ENCODE data around the gene GIMAP7.

GIMAP7 gene

GRCh38 chr7:150476819-150477631 is 37.6 kb upstream of the GIMAP7 start:
- no peak for TF ChIP-seq SIN3A (IDR thresholded peaks at IDR 0.05; ENCODE audit: borderline replicate concordance, insufficient read depth, low read length)
- TF ChIP-seq FOXP2 (optimal IDR thresholded peaks at IDR 0.05; ENCODE audit: borderline replicate concordance, extremely low read depth, extremely low read length, insufficient read depth), result no peak
- TF ChIP-seq POLR2AphosphoS5 (IDR thresholded peaks at IDR 0.05; ENCODE audit: low read depth, low read length), result no peak
- TF ChIP-seq TAF1 (IDR thresholded peaks at IDR 0.05; ENCODE audit: borderline replicate concordance, insufficient read depth, low read length), result no peak
- TF ChIP-seq, protein P1, sequence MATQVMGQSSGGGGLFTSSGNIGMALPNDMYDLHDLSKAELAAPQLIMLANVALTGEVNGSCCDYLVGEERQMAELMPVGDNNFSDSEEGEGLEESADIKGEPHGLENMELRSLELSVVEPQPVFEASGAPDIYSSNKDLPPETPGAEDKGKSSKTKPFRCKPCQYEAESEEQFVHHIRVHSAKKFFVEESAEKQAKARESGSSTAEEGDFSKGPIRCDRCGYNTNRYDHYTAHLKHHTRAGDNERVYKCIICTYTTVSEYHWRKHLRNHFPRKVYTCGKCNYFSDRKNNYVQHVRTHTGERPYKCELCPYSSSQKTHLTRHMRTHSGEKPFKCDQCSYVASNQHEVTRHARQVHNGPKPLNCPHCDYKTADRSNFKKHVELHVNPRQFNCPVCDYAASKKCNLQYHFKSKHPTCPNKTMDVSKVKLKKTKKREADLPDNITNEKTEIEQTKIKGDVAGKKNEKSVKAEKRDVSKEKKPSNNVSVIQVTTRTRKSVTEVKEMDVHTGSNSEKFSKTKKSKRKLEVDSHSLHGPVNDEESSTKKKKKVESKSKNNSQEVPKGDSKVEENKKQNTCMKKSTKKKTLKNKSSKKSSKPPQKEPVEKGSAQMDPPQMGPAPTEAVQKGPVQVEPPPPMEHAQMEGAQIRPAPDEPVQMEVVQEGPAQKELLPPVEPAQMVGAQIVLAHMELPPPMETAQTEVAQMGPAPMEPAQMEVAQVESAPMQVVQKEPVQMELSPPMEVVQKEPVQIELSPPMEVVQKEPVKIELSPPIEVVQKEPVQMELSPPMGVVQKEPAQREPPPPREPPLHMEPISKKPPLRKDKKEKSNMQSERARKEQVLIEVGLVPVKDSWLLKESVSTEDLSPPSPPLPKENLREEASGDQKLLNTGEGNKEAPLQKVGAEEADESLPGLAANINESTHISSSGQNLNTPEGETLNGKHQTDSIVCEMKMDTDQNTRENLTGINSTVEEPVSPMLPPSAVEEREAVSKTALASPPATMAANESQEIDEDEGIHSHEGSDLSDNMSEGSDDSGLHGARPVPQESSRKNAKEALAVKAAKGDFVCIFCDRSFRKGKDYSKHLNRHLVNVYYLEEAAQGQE (IDR thresholded peaks at IDR 0.05; ENCODE audit: insufficient read depth in 1 of 2, low read depth in 2 of 2, low read length in 2 of 2), result no peak

- TF ChIP-seq FOXP2 (optimal IDR thresholded peaks at IDR 0.05; ENCODE audit: borderline replicate concordance, extremely low read depth, extremely low read length, insufficient read depth), result no peak
These were observed 35.5 kb upstream of the GIMAP7 start for GRCh38 chr7:150479023-150479716.

DNA sequence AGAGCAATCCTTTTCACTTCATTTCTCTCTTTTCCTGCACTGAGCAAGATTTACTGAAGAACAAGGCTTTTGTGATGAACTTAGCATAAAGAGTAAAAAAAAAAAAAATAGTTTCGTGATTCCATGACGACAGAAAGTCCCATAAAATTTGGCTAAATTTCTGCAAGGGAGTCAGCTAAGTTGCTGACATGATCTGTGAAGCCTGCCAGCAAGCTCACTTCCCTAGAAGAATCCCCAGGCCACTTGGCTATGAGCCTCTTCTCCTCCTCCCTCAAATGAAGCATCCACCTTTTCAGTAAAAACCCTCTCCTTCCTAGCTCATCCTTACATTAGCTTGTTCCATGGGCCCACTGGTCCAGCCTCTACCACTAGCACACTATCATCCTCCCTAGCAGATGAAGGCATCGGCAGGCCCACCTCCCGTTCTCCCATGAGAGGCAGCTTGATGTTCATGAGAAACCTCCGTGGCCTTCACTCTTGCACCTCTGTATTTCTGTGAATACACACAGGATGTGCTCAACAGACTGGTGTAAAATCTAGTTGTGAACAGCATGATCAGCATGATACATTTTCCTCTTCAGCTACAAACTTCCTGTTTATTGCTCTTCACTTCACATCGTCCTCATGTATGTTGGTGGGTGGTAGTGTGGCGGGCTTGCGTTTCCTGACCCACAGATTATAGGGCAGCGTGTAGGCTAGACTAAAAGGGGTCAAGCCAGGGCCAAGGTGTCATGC is 33.3 kb upstream of the GIMAP7 start:
- TF ChIP-seq, protein P1 (IDR thresholded peaks at IDR 0.05; ENCODE audit: insufficient read depth in 1 of 2, low read depth in 2 of 2, low read length in 2 of 2), result no peak
- TF ChIP-seq SIN3A (IDR thresholded peaks at IDR 0.05; ENCODE audit: borderline replicate concordance, insufficient read depth, low read length), result no peak
- TF ChIP-seq TAF1 (IDR thresholded peaks at IDR 0.05; ENCODE audit: borderline replicate concordance, insufficient read depth, low read length), result no peak
- TF ChIP-seq FOXP2 (optimal IDR thresholded peaks at IDR 0.05; ENCODE audit: borderline replicate concordance, extremely low read depth, extremely low read length, insufficient read depth), result no peak
- TF ChIP-seq POLR2AphosphoS5 (IDR thresholded peaks at IDR 0.05; ENCODE audit: low read depth, low read length), result no peak

DNA sequence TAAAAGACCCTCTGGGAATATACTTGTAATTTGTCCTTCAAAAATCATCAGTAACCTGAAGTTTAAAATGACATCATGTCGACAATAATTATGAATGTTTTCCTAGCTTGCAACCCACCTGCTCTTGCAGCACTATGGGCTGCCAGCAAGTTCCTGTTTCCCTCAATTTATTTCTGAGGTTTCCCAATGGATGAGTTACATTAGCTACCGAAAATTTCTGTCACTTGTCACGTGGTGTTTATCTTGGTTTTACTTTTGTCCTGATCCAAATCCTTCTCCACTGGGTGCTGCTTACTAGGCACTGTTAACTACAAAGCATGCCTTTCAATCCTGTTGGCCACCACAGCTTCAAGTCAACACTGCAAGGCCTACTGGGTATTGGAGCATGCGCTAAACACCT is 32.8 kb upstream of the GIMAP7 start:
- TF ChIP-seq SIN3A (IDR thresholded peaks at IDR 0.05; ENCODE audit: borderline replicate concordance, insufficient read depth, low read length), result no peak
- TF ChIP-seq FOXP2 (optimal IDR thresholded peaks at IDR 0.05; ENCODE audit: borderline replicate concordance, extremely low read depth, extremely low read length, insufficient read depth), result no peak
- TF ChIP-seq, protein P1 (IDR thresholded peaks at IDR 0.05; ENCODE audit: insufficient read depth in 1 of 2, low read depth in 2 of 2, low read length in 2 of 2), result no peak
- no peak for TF ChIP-seq TAF1 (IDR thresholded peaks at IDR 0.05; ENCODE audit: borderline replicate concordance, insufficient read depth, low read length)
- no peak for TF ChIP-seq POLR2AphosphoS5 (IDR thresholded peaks at IDR 0.05; ENCODE audit: low read depth, low read length)

DNA sequence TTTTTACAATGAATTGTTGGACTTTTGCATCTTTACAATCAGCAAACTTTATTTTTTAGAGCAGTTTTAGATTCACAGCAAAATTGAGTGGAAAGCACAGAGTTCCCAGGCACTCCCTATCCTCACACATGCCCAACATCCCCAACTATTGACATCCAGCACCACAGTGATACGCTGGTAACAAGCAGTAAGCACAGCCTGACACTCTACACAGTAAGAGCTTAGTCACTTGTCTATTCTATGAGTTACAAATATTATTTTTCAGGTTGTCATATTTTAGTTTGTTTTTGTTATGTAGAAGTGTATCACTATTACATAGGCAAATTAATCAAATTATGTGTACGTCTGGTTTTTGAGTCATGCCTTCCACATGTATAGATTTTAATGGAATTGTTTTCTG is 27.0 kb upstream of the GIMAP7 start:
- TF ChIP-seq, protein P1 (IDR thresholded peaks at IDR 0.05; ENCODE audit: insufficient read depth in 1 of 2, low read depth in 2 of 2, low read length in 2 of 2), result no peak
- TF ChIP-seq FOXP2 (optimal IDR thresholded peaks at IDR 0.05; ENCODE audit: borderline replicate concordance, extremely low read depth, extremely low read length, insufficient read depth) (no peak), POLR2AphosphoS5 (IDR thresholded peaks at IDR 0.05; ENCODE audit: low read depth, low read length) (no peak), TAF1 (IDR thresholded peaks at IDR 0.05; ENCODE audit: borderline replicate concordance, insufficient read depth, low read length) (no peak), SIN3A (IDR thresholded peaks at IDR 0.05; ENCODE audit: borderline replicate concordance, insufficient read depth, low read length) (no peak)

Measured in PFSK-1 (cell line).